GM12872 (cell line): ENCODE data around the gene TEX35.

ENCODE experiments used
- CTCF ChIP-seq: IDR thresholded peaks from 3 replicates; pipeline ENCODE4 v1.5.1; 2011; ENCODE audit warnings: low read depth, mild to moderate bottlenecking, low read length, moderate library complexity; ENCODE audit not compliant: insufficient read depth

Gene TEX35

GRCh38 chr1:178543290-178543607 lies 30.3 kb downstream of the TEX35 start:
- TF ChIP-seq CTCF: no peak

GRCh38 chr1:178544531-178544930 lies 31.6 kb downstream of the TEX35 start:
- no peak for TF ChIP-seq CTCF

- peak; percentile 23; the same call in 1 of the 3 replicates for TF ChIP-seq CTCF
These were observed 35.2 kb downstream of the TEX35 start for GRCh38 chr1:178548108-178548507.

- TF ChIP-seq CTCF: no peak
These were observed 38.4 kb downstream of the TEX35 start for GRCh38 chr1:178551307-178551706.

GRCh38 chr1:178551940-178552339 lies 39.0 kb downstream of the TEX35 start:
- no peak for TF ChIP-seq CTCF

GRCh38 chr1:178552856-178553255 lies 39.9 kb downstream of the TEX35 start:
- no peak for TF ChIP-seq CTCF

- no peak for TF ChIP-seq CTCF
These were observed 48.0 kb downstream of the TEX35 start for GRCh38 chr1:178560871-178561376.
